HTERT RPE-1 (cell line): ENCODE results near the gene PRDM1.

Experiments
- in situ Hi-C: fragments of 300-500 bp; cut with MboI; formaldehyde crosslinking; loops from 4 replicates; pipeline ENCODE4 v1.14.3; 2020; ENCODE audit warnings: low sequenced_read_pairs

PRDM1 gene

GRCh38 chr6:106085984-106086813 lies at the start of gene PRDM1:
Gene PRDM1, plus strand, starts transcription at chr6:106086336. Its CDS starts 218 bp downstream, at chr6:106086554.
- in situ Hi-C loops: no loop called here

DNA sequence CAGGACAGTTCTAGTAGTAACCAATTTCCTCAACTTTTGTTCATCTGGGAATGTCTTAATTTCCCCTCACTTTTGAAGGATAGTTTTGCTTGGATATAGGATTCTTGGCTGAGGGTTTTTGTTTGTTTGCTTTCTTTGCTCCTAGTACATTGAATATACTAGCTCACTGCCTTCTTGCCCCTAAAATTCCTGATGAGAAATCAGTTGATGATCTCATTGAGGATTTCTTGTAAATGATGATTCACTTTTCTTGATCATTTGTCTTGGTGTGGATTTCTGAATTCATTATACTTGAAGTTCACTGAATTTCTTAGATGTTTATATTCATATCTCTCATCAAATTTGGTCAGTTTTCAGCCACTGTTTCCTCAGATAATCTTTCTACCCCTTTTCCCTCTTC lies 49.1 kb upstream of the PRDM1 start:
- in situ Hi-C loops: no loop called here

GRCh38 chr6:106039897-106040592 lies 46.1 kb upstream of the PRDM1 start:
- in situ Hi-C loops: no loop called here

DNA sequence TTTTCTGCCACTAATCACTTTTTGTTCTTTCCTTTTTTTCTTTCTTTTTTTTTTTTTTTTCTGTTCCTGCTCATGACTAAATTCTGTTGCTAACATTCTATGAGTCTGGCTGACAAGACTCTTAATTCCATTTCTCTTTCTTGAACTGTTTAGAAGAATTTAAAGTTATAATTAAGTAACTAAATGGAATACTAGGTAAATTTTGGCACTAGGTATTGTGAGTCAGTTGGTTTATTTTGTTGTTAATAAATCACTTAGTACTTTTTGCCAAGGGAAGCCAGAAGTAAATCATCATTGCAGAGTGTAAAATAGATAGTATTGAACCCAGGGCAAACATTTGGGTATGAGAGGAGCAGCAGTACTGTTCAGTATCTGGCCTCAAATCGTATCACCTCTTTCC lies 42.0 kb upstream of the PRDM1 start:
- in situ Hi-C loops: no loop called here

- in situ Hi-C loops: no loop called here
Measured at GRCh38 chr6:106045077-106045476, 41.1 kb upstream of the PRDM1 start.

GRCh38 chr6:106046116-106046853 lies 39.9 kb upstream of the PRDM1 start:
- in situ Hi-C loops: no loop called here

GRCh38 chr6:106046854-106047200 lies 39.3 kb upstream of the PRDM1 start:
- in situ Hi-C loops: no loop called here

DNA sequence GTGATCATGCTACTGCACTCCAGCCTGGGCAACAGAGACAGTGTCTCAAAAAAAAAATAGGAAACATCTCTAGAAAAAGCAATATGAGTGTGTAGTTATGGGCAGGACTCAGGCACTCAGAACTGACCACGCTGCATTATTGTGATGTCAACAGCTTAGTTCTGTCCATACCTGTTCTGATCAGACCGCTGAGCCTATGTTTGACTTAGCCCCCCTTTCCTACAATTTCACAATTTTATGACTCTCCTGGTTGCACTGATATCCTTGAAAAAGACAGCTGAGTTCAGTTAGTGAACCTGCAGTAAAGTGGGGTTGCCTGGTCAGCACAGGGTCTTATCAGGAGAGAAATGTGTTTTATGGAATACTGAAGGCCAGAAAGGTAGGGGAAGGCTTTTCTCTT lies 37.8 kb upstream of the PRDM1 start:
- in situ Hi-C loops: no loop called here

GRCh38 chr6:106050538-106050937 lies 35.6 kb upstream of the PRDM1 start:
- in situ Hi-C loops: no loop called here

- in situ Hi-C loops: no loop called here
Measured at GRCh38 chr6:106051226-106051625, 34.9 kb upstream of the PRDM1 start.

DNA sequence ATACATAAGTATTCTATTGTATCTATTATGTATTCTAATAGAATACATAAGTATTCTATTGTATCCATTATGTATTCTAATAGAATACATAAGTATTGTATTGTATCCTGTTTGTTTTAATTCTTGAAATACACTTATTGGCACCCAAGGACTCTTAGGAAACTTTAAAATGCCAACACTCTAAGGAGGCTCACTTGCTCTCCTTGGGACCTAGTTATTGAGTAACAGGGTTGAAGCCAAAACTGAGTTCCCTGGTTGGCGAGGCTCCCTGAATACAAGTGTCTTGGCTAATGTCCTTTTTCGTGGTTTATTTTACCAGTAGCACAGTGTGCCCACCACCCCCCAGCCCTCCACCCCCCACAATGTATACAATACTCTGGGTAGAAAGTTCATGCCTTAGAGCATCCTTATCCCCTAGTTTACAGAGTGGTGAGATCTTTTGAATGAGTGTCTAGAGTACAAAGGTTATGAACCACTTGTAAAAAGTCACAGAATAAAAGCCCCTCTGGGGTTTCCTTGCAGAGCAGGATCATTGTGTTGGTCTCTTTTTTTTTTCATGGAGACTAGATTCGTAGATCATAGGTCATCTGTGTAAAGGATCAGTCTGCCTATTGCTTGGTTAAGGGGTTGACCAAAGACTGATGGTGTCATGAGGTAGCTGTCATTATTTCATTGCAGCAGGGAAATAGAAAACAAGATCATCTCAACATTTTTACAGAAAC lies 32.5 kb upstream of the PRDM1 start:
- in situ Hi-C loops: no loop called here

- in situ Hi-C loops: no loop called here
Measured at GRCh38 chr6:106055489-106055888, 30.6 kb upstream of the PRDM1 start.

DNA sequence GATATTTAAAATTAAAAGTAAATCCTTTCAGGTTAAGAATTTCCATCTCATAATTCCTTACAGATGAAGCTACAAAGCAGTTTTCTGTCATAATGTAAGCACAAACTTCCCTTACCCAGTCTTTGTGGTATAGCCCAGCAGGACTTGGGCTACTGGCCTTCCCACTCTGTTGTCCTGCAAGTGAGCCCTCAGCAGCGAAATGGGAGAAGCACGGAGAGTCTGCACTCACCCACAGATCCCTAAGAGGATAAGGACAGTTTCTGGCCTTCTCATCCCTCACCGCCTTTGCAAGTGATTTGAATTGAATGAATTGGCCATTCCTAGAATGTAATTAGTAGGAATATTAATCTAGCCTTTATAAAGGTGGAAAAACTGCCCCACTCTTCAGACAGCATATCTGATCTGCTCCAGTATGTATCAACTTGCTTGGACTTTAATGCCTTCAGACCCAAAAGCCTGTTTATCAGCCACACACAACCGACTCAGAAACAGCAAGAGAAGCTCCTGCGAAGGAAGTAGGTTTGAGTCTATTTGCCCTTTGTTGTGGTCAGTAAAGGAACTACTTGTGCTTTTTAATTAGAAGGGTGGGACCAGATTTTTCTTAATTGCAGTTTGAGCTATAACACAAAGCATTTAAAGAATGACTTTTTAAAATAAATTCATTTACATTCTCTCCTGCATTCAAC lies 29.9 kb upstream of the PRDM1 start:
- in situ Hi-C loops: no loop called here

DNA sequence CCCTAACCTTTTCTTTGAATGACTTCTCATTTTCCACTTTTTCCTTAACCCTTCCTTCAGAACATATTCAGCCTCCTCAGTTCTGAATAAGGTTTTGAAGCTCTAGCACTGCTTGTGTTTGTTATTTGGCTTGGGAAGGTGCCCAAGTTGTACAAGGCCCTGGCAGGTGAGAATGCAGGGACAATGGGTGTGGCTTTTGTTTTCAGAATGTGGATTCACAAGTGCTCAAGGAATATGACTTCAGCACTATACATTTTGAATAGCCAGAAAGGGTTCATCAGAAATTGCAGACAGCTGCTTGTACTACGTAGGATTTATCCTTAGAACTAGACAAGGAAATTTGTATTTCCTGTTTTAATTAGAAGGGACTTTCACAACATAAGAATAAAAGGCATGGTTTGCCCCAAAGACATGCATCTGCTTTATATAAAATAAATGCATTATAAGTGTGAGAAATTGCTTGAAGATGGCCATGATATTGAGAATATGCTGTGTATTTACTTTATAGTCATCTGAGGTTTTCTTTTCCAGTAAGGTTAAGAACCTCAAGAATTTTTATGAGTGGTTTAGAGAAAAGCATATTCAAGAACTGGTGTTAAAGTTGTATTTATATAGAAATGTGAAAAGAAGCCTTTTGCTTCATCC lies 29.3 kb upstream of the PRDM1 start:
- in situ Hi-C loops: no loop called here

- in situ Hi-C loops: no loop called here
Measured at GRCh38 chr6:106059331-106059730, 26.8 kb upstream of the PRDM1 start.

- in situ Hi-C loops: no loop called here
Measured at GRCh38 chr6:106060167-106060566, 26.0 kb upstream of the PRDM1 start.

DNA sequence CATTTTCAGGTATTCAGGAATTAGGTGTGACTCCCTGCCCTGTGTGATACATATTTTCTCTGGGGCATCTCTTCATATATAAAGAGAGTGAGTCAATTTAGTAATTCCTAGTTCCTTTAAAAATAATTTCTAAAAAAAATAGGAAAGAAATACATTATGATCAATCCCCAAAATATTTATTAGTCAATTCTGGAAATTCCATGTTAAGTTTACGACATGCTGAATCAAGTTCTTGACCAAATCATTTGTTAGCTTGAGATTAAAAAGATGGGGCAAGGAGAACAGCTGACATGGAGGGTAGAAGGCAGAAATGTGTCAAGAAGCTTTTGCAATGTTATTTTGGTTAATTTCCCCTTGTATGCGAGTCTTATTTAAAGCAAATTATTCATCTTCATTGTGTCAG lies 22.7 kb upstream of the PRDM1 start:
- in situ Hi-C loops: no loop called here

GRCh38 chr6:106064142-106064541 lies 22.0 kb upstream of the PRDM1 start:
- in situ Hi-C loops: no loop called here

DNA sequence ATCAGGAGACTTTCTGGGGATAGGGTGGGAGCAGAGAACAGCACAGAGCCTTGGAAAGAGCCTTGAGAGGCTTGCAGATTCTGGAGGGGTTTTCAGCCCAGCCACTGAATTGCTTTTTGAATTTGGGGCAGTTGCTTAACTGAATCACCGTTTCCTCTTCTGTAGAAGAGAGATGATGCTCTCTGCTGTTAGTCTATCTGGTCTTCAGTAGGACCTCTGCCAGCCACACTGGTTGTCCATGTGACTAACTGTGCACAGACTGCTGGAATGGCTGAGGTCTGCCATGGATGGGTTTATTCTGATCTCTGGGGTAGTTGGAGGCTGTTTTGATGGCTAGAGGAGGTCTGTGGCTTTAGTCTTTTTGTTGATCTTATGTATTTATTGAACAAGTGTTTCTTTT lies 21.4 kb upstream of the PRDM1 start:
- in situ Hi-C loops: no loop called here

DNA sequence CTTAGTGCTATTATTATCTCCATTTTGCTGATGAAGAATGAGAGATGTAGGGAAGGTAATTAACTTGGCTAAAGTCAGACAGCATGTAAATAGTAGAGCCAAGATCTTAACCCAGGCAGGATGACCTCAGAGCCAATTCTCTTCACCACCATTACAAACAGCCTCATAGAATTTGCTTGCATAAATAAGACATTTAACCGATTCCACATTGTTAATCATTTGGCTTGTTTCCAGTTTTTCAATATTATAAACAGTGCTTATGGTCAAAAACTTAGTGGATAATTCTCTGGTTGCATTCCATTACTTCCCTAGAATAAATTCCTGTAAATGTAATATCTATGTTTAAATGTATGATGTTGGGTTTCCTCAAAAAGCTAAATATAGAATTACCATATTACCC lies 19.1 kb upstream of the PRDM1 start:
- in situ Hi-C loops: no loop called here
